ENCODE data around the gene KDM4C. TPM values are rescaled to one million over a fixed set of nuclear protein-coding genes. Genes with fewer than 3 reads are reported as not detected.

Gene KDM4C
- 36.6 and 47.1 TPM in 2 replicates for total RNA-seq

GRCh38 chr9:6757456-6758247 lies at the start of gene KDM4C:
KDM4C (plus strand) TSS chr9:6757973; CDS start chr9:6792989, 35,016 bp downstream.

Other genes with a start within 250 kb of the KDM4C start
- 0.85 and 4.8 TPM in 2 replicates for gene GLDC, start 112.2 kb upstream of the KDM4C start, total RNA-seq